Smooth muscle cell (in vitro differentiated cells): Measurements from ENCODE around the gene IL4R. TPM values are rescaled to one million over a fixed set of nuclear protein-coding genes. Genes with fewer than 3 reads are reported as not detected.
"Not testable (repeated sequence)": the region's sequence is repeated elsewhere in the genome, so short reads cannot be mapped to it uniquely, and the experiment has no call there.

ENCODE experiments used
- DNase-seq: peaks from one replicate; lab custom pipeline; 2025; ENCODE audit not compliant: unreplicated experiment; lab: John Stamatoyannopoulos, UW
- H2AFZ ChIP-seq: fragments of 200-600 bp; sonication (generic); 2 replicates; pipeline ENCODE4 v1.6.0; 2016; ENCODE audit warnings: antibody characterized with exemption, low read depth, mild to moderate bottlenecking
- H3F3A ChIP-seq: fragments of 200-600 bp; sonication (generic); 2 replicates; pipeline ENCODE4 v1.6.0; 2017; ENCODE audit warnings: antibody characterized with exemption, low read depth
- H3K27ac ChIP-seq: fragments of 200-600 bp; sonication (generic); 2 replicates; pipeline ENCODE4 v1.5.1; 2016; ENCODE audit warnings: low read depth, mild to moderate bottlenecking
- H3K27me3 ChIP-seq: fragments of 200-600 bp; sonication (generic); 2 replicates; pipeline ENCODE4 v1.6.1; 2016; ENCODE audit warnings: low read depth, mild to moderate bottlenecking
- H3K36me3 ChIP-seq: fragments of 200-600 bp; sonication (generic); 2 replicates; pipeline ENCODE4 v1.5.1; 2016; ENCODE audit warnings: low read depth
- H3K4me1 ChIP-seq: fragments of 200-600 bp; sonication (generic); 2 replicates; pipeline ENCODE4 v1.5.1; 2016; ENCODE audit warnings: low read depth
- H3K4me2 ChIP-seq: fragments of 200-600 bp; sonication (generic); 2 replicates; pipeline ENCODE4 v1.6.0; 2016; ENCODE audit warnings: mild to moderate bottlenecking
- H3K4me3 ChIP-seq: fragments of 200-600 bp; sonication (generic); 2 replicates; pipeline ENCODE4 v1.5.1; 2016; ENCODE audit warnings: mild to moderate bottlenecking
- H3K79me2 ChIP-seq: fragments of 200-600 bp; sonication (generic); 2 replicates; pipeline ENCODE4 v1.6.0; 2016; ENCODE audit warnings: low read depth, mild to moderate bottlenecking
- H3K9ac ChIP-seq: fragments of 200-600 bp; sonication (generic); 2 replicates; pipeline ENCODE4 v1.6.0; 2016; ENCODE audit warnings: low read depth
- H3K9me3 ChIP-seq: fragments of 200-600 bp; sonication (generic); replicated peaks from 2 replicates; pipeline ENCODE4 v1.5.1; 2016; ENCODE audit warnings: low read depth
- H4K20me1 ChIP-seq: fragments of 200-600 bp; sonication (generic); 2 replicates; pipeline ENCODE4 v1.6.0; 2016; ENCODE audit warnings: low read depth
- CTCF ChIP-seq: fragments of 200-600 bp; sonication (generic); IDR thresholded peaks from 2 replicates; pipeline ENCODE4 v1.5.1; 2017; ENCODE audit warnings: borderline replicate concordance, mild to moderate bottlenecking, antibody characterized with exemption; ENCODE audit not compliant: insufficient read depth, poor library complexity, severe bottlenecking
- WGBS: methylation state at CpG from one replicate; pipeline ENCODE4 v1.1.7; 2016; ENCODE audit warnings: low lambda C conversion rate; 5-methylcytosine and 5-hydroxymethylcytosine counted together
- polyA plus RNA-seq: library from polyadenylated mRNA; unstranded; fragments of >200 nt; fragmentation: Nextera tagmentation; extraction: Ambion mirVana; gene quantifications from 2 replicates; pipeline ENCODE4 v1.2.1, GENCODE V29; 2016
- total RNA-seq: library from RNA; depleted of rRNA; stranded (reverse); fragments of >200 nt; gene quantifications from 2 replicates; pipeline ENCODE4 v1.2.3, GENCODE V29; 2014

Gene IL4R
- total and polyA plus RNA-seq, 2 experiments from 2014 or later = 13.4 to 24.0 TPM

- WGBS = 87% methylated on average over 8 of the region's 8 CpGs
- no peak for TF ChIP-seq CTCF
- DNase-seq = no peak
These were observed 75.6 kb downstream of the IL4R start for GRCh38 chr16:27389272-27389961.

GRCh38 chr16:27390151-27390550, 76.4 kb downstream of the IL4R start:
- Histone ChIP-seq H3F3A (no peaks in the 10 kb centered on the region), H4K20me1 (no peaks in the 10 kb centered on the region), H3K27me3 (no peaks in the 10 kb centered on the region), H3K4me2 (no peak overlapping the region), H2AFZ (no peak overlapping the region), H3K27ac (no peak overlapping the region), H3K4me3 (no peak overlapping the region), H3K4me1 (no peaks in the 10 kb centered on the region), H3K9ac (no peak overlapping the region), H3K36me3 (no peaks in the 10 kb centered on the region), H3K9me3 (no peaks in the 10 kb centered on the region), H3K79me2 (no peaks in the 10 kb centered on the region)
- no peak for DNase-seq
- TF ChIP-seq CTCF = no peak

More at GRCh38 chr16:27389272-27389961, 75.6 kb downstream of the IL4R start:
- no peak overlapping the region for H3K4me3 ChIP-seq
- H3K27me3 ChIP-seq = no peaks in the 10 kb centered on the region
- no peak overlapping the region for H3K27ac ChIP-seq
- no peaks in the 10 kb centered on the region for H3K79me2 ChIP-seq
- no peaks in the 10 kb centered on the region for H4K20me1 ChIP-seq
- H2AFZ ChIP-seq = no peak overlapping the region
- no peak overlapping the region for H3K4me2 ChIP-seq
- H3K9ac ChIP-seq = no peak overlapping the region
- H3K36me3 ChIP-seq = no peaks in the 10 kb centered on the region
- H3F3A ChIP-seq = no peaks in the 10 kb centered on the region
- H3K9me3 ChIP-seq = no peaks in the 10 kb centered on the region
- H3K4me1 ChIP-seq = no peaks in the 10 kb centered on the region

GRCh38 chr16:27392671-27393070, 78.9 kb downstream of the IL4R start:
- Histone ChIP-seq H3K4me1 (no peaks in the 10 kb centered on the region), H4K20me1 (no peaks in the 10 kb centered on the region), H3K9ac (no peak overlapping the region), H3K36me3 (no peaks in the 10 kb centered on the region), H3K4me2 (no peak overlapping the region), H3K79me2 (no peaks in the 10 kb centered on the region), H3K4me3 (no peak overlapping the region), H3K27ac (no peak overlapping the region), H3K27me3 (no peaks in the 10 kb centered on the region), H3K9me3 (no peaks in the 10 kb centered on the region), H3F3A (no peaks in the 10 kb centered on the region), H2AFZ (no peak overlapping the region)
- no peak for TF ChIP-seq CTCF
- DNase-seq = no peak
- WGBS = 62% methylated on average over 1 of the region's 1 CpG

GRCh38 chr16:27394516-27394915, 80.7 kb downstream of the IL4R start:
- Histone ChIP-seq H3K9me3 (no peaks in the 10 kb centered on the region), H3K4me2 (no peak overlapping the region), H3K4me3 (no peak overlapping the region), H4K20me1 (no peaks in the 10 kb centered on the region), H3K27ac (no peak overlapping the region), H3K4me1 (no peaks in the 10 kb centered on the region), H3K79me2 (no peaks in the 10 kb centered on the region), H3F3A (no peaks in the 10 kb centered on the region), H3K27me3 (no peaks in the 10 kb centered on the region), H3K36me3 (no peaks in the 10 kb centered on the region), H2AFZ (no peak overlapping the region), H3K9ac (no peak overlapping the region)
- DNase-seq = no peak
- no peak for TF ChIP-seq CTCF

- H3K36me3 ChIP-seq = not testable (repeated sequence)
These were observed 84.6 kb downstream of the IL4R start for GRCh38 chr16:27398341-27398893.

More at GRCh38 chr16:27398341-27398893, 84.6 kb downstream of the IL4R start:
- not testable (repeated sequence) for DNase-seq, H4K20me1 ChIP-seq, H3K27ac ChIP-seq, H2AFZ ChIP-seq, H3K9ac ChIP-seq, H3K4me2 ChIP-seq, H3K4me3 ChIP-seq, H3F3A ChIP-seq, H3K27me3 ChIP-seq, H3K79me2 ChIP-seq, H3K4me1 ChIP-seq, H3K9me3 ChIP-seq
- 89% methylated on average over 15 of the region's 15 CpGs for WGBS
